HepG2 (cell line): ENCODE measurements around the gene LCTL. TPM values are rescaled to one million over a fixed set of nuclear protein-coding genes. Genes with fewer than 3 reads are reported as not detected.

Experiments
- ARID2 ChIP-seq: sonication (generic); formaldehyde crosslinking; IDR thresholded peaks from 2 replicates; pipeline ENCODE4 v1.8.1; 2022; ENCODE audit warnings: mild to moderate bottlenecking, missing genetic modification reagents, borderline replicate concordance
- DPF2 ChIP-seq: sonication (generic); formaldehyde crosslinking; IDR thresholded peaks from 2 replicates; pipeline ENCODE4 v1.4.0; 2020; ENCODE audit warnings: mild to moderate bottlenecking, low read depth, missing genetic modification reagents, borderline replicate concordance
- HDAC6 ChIP-seq: fragments of 200-600 bp; sonication (generic); IDR thresholded peaks from 2 replicates; pipeline ENCODE4 v1.7.0; 2017; ENCODE audit warnings: mild to moderate bottlenecking, antibody characterized with exemption, low read length, low read depth
- HIVEP1 ChIP-seq: sonication (generic); formaldehyde crosslinking; IDR thresholded peaks from 2 replicates; pipeline ENCODE4 v1.4.0; 2020; ENCODE audit warnings: mild to moderate bottlenecking, missing genetic modification reagents
- MAF1 ChIP-seq: sonication (generic); formaldehyde crosslinking; IDR thresholded peaks from 2 replicates; pipeline ENCODE4 v1.5.0; 2020; ENCODE audit warnings: missing genetic modification reagents, borderline replicate concordance
- PAWR ChIP-seq: sonication (generic); formaldehyde crosslinking; IDR thresholded peaks from 2 replicates; pipeline ENCODE4 v1.4.0; 2020; ENCODE audit warnings: missing genetic modification reagents, mild to moderate bottlenecking, borderline replicate concordance
- SRSF1 ChIP-seq: fragments of 200-400 bp; formaldehyde crosslinking; optimal IDR thresholded peaks from 2 replicates; pipeline ENCODE3; 2017; ENCODE audit warnings: mild to moderate bottlenecking, low read depth, low read length, moderate library complexity
- STAT5B ChIP-seq: sonication (generic); formaldehyde crosslinking; IDR thresholded peaks from 2 replicates; pipeline ENCODE4 v1.4.0; 2020; ENCODE audit warnings: missing genetic modification reagents
- TGIF2 ChIP-seq: IDR thresholded peaks from 2 replicates; pipeline ENCODE4 v1.6.1; 2016; ENCODE audit warnings: control low read depth, missing compliant biosample characterization
- XBP1 ChIP-seq: sonication (generic); formaldehyde crosslinking; IDR thresholded peaks from 2 replicates; pipeline ENCODE4 v1.5.0; 2020; ENCODE audit warnings: missing genetic modification reagents
- ZNF296 ChIP-seq: sonication (generic); formaldehyde crosslinking; conservative IDR thresholded peaks from 2 replicates; pipeline ENCODE4 v1.5.0; 2020; ENCODE audit warnings: mild to moderate bottlenecking, missing genetic modification reagents
- ZNF816 ChIP-seq: sonication (generic); formaldehyde crosslinking; IDR thresholded peaks from 2 replicates; pipeline ENCODE4 v1.8.0; 2022; ENCODE audit warnings: missing genetic modification reagents, mild to moderate bottlenecking, borderline replicate concordance
- polyA plus RNA-seq, 8 experiments: library from polyadenylated mRNA; depleted of rRNA in 3 of 8; stranded (reverse) in 7 of 8; unstranded in 1 of 8; fragments of >200 nt; fragmentation: Illumina TruSeq in 4 of 8; extraction: Trizol in 4 of 8; gene quantifications; 2 replicates each; pipeline versions ENCODE4 v1.2.1 to v1.2.3, GENCODE V29; 2011 to 2016; ENCODE audit warnings: low read depth in 4 of 8, missing spikeins in 1 of 8, mixed read lengths in 1 of 8; ENCODE audit not compliant: insufficient read depth in 1 of 8
- total RNA-seq, 5 experiments: library from RNA; depleted of rRNA; stranded (reverse); fragments of >200 nt; fragmentation: Illumina TruSeq; extraction: Trizol; gene quantifications; 2 replicates each; pipeline ENCODE4 v1.2.3, GENCODE V29; 2016; ENCODE audit warnings: low read depth in 1 of 5
- TF ChIP-seq, protein P1 (sequence below): sonication (generic); formaldehyde crosslinking; IDR thresholded peaks from 2 replicates; pipeline ENCODE4 v1.8.0; 2022; ENCODE audit warnings: mild to moderate bottlenecking, missing genetic modification reagents; ENCODE audit not compliant: insufficient replicate concordance
- TF ChIP-seq, protein P2 (sequence below): IDR thresholded peaks from 2 replicates; pipeline ENCODE4 v1.6.1; 2016; ENCODE audit warnings: low read depth, missing genetic modification reagents, missing compliant biosample characterization
- TF ChIP-seq, protein P3 (sequence below): IDR thresholded peaks from 2 replicates; pipeline ENCODE4 v1.6.1; 2016; ENCODE audit warnings: missing compliant biosample characterization, missing genetic modification reagents, borderline replicate concordance
- TF ChIP-seq, protein P4 (sequence below): conservative IDR thresholded peaks from 2 replicates; pipeline ENCODE4 v1.6.1; 2018; ENCODE audit warnings: missing genetic modification reagents
- TF ChIP-seq, protein P5 (sequence below): sonication (generic); formaldehyde crosslinking; conservative IDR thresholded peaks from 2 replicates; pipeline ENCODE4 v1.5.0; 2020; ENCODE audit warnings: missing genetic modification reagents

LCTL gene
- total and polyA plus RNA-seq, 2 of the 13 experiments (the other 11 are each of a cell fraction or from before 2014, with no cell fraction given), result 0.96 to 1.4 TPM

DNA sequence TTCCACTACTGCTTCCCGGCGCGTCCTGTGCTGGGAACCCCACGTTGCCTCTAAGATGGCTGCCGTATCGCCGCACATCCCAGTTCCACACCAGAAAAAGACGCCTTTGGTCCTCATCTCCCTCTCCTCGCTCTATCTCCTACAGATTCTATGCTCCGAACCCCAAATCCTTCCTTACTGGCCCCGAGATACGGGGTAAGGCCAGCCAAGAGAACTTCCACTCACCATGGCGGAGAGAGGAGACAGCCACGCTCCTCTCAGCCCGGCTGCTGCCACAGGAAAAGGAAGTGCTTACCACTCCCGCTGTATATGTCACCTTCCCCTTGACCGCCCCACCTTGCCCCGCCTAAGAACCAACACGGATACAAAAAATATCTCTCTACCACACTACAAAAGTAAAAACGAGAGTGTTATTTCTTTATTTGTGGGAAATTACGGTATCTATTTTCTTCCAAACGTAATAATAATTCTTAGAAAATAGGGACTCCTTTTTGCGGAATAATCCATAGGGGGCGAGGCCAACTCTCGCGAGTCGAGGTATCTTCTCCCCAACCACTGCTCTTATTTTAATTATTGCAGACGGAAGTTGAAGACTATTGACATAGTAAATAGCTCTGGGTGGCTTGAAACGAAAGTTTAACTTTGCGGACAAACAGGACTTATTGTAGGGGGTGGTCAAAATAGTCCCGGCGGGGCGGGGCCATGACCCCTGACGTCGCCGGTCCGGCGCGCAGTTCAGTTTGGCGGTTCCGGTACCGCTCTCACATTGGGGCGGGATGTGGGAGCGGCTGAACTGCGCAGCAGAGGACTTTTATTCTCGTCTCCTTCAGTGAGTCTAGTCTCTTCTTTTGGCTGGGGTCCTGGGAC, 61.0 kb downstream of the LCTL start, which contains the start of the genes RPL4 and ZWILCH (continued):
- TF ChIP-seq, protein P1, sequence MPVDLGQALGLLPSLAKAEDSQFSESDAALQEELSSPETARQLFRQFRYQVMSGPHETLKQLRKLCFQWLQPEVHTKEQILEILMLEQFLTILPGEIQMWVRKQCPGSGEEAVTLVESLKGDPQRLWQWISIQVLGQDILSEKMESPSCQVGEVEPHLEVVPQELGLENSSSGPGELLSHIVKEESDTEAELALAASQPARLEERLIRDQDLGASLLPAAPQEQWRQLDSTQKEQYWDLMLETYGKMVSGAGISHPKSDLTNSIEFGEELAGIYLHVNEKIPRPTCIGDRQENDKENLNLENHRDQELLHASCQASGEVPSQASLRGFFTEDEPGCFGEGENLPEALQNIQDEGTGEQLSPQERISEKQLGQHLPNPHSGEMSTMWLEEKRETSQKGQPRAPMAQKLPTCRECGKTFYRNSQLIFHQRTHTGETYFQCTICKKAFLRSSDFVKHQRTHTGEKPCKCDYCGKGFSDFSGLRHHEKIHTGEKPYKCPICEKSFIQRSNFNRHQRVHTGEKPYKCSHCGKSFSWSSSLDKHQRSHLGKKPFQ (CRISPR knock-in tag), result no peak
- TF ChIP-seq SRSF1 (no peak), DPF2 (CRISPR knock-in tag) (no peak), TGIF2 (CRISPR knock-in tag) (peak; percentile 90; the same call in 1 of the 2 replicates), HDAC6 (no peak), PAWR (CRISPR knock-in tag) (no peak), ZNF296 (CRISPR knock-in tag) (peak; percentile 62; the same call in 1 of the 2 replicates), ARID2 (CRISPR knock-in tag) (no peak), MAF1 (no peak), ZNF816 (CRISPR knock-in tag) (no peak; the same call in 1 of the 2 replicates), XBP1 (CRISPR knock-in tag) (no peak), HIVEP1 (no peak), STAT5B (CRISPR knock-in tag) (no peak)
- TF ChIP-seq, protein P2, sequence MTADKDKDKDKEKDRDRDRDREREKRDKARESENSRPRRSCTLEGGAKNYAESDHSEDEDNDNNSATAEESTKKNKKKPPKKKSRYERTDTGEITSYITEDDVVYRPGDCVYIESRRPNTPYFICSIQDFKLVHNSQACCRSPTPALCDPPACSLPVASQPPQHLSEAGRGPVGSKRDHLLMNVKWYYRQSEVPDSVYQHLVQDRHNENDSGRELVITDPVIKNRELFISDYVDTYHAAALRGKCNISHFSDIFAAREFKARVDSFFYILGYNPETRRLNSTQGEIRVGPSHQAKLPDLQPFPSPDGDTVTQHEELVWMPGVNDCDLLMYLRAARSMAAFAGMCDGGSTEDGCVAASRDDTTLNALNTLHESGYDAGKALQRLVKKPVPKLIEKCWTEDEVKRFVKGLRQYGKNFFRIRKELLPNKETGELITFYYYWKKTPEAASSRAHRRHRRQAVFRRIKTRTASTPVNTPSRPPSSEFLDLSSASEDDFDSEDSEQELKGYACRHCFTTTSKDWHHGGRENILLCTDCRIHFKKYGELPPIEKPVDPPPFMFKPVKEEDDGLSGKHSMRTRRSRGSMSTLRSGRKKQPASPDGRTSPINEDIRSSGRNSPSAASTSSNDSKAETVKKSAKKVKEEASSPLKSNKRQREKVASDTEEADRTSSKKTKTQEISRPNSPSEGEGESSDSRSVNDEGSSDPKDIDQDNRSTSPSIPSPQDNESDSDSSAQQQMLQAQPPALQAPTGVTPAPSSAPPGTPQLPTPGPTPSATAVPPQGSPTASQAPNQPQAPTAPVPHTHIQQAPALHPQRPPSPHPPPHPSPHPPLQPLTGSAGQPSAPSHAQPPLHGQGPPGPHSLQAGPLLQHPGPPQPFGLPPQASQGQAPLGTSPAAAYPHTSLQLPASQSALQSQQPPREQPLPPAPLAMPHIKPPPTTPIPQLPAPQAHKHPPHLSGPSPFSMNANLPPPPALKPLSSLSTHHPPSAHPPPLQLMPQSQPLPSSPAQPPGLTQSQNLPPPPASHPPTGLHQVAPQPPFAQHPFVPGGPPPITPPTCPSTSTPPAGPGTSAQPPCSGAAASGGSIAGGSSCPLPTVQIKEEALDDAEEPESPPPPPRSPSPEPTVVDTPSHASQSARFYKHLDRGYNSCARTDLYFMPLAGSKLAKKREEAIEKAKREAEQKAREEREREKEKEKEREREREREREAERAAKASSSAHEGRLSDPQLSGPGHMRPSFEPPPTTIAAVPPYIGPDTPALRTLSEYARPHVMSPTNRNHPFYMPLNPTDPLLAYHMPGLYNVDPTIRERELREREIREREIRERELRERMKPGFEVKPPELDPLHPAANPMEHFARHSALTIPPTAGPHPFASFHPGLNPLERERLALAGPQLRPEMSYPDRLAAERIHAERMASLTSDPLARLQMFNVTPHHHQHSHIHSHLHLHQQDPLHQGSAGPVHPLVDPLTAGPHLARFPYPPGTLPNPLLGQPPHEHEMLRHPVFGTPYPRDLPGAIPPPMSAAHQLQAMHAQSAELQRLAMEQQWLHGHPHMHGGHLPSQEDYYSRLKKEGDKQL (CRISPR knock-in tag), result no peak
- TF ChIP-seq, protein P3, sequence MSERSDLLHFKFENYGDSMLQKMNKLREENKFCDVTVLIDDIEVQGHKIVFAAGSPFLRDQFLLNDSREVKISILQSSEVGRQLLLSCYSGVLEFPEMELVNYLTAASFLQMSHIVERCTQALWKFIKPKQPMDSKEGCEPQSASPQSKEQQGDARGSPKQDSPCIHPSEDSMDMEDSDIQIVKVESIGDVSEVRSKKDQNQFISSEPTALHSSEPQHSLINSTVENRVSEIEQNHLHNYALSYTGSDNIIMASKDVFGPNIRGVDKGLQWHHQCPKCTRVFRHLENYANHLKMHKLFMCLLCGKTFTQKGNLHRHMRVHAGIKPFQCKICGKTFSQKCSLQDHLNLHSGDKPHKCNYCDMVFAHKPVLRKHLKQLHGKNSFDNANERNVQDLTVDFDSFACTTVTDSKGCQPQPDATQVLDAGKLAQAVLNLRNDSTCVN (CRISPR knock-in tag), result no peak
- TF ChIP-seq, protein P4, sequence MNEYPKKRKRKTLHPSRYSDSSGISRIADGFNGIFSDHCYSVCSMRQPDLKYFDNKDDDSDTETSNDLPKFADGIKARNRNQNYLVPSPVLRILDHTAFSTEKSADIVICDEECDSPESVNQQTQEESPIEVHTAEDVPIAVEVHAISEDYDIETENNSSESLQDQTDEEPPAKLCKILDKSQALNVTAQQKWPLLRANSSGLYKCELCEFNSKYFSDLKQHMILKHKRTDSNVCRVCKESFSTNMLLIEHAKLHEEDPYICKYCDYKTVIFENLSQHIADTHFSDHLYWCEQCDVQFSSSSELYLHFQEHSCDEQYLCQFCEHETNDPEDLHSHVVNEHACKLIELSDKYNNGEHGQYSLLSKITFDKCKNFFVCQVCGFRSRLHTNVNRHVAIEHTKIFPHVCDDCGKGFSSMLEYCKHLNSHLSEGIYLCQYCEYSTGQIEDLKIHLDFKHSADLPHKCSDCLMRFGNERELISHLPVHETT, result peak; percentile 46
- TF ChIP-seq, protein P5, sequence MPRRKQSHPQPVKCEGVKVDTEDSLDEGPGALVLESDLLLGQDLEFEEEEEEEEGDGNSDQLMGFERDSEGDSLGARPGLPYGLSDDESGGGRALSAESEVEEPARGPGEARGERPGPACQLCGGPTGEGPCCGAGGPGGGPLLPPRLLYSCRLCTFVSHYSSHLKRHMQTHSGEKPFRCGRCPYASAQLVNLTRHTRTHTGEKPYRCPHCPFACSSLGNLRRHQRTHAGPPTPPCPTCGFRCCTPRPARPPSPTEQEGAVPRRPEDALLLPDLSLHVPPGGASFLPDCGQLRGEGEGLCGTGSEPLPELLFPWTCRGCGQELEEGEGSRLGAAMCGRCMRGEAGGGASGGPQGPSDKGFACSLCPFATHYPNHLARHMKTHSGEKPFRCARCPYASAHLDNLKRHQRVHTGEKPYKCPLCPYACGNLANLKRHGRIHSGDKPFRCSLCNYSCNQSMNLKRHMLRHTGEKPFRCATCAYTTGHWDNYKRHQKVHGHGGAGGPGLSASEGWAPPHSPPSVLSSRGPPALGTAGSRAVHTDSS (CRISPR knock-in tag), result no peak
